Measurements from ENCODE around the gene UMODL1.
"Not testable (repeated sequence)": the region's sequence is repeated elsewhere in the genome, so short reads cannot be mapped to it uniquely, and the experiment has no call there.

The UMODL1 gene

DNA sequence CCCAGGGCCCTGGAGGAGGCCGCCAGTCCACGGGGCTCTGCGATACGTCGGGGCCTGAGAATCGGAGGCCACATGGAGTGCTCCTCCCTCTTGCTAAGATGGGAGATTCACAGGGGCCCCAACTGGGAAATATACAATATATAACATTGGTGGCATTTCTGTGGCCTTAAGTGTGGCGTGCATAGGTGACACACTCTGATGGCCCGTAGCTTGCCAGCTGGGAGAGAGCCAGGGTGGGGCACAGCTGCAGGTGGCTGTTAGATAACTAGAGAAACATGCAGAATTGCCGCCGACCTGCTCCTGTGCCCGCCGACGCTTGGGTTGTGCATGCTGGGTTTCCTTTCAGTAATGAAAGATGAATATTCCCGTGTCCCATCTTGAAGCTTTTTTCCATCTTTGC lies 30.1 kb downstream of the UMODL1 start:
- DNase-seq: no peak

DNA sequence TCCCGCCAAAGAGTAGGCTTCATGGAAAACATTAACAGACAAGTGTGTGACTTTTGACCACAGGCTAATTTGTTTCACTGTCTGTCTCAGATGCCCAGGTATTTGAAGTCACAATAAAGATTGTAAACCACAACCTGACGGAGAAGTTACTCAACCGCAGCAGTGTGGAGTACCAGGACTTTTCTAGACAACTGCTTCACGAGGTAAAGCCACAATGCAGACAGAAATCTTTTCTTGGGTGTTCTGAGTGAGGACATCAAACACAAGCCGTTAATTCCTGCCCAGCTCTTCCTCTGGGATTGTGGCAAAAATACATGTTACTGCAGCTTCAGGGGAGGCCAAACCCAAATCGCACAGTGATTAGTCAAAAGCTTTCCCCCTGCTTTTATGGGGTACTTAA lies 31.0 kb downstream of the UMODL1 start:
- DNase-seq: no peak

- no peak for DNase-seq
Observed at GRCh38 chr21:42102526-42102925, 31.4 kb downstream of the UMODL1 start.

DNA sequence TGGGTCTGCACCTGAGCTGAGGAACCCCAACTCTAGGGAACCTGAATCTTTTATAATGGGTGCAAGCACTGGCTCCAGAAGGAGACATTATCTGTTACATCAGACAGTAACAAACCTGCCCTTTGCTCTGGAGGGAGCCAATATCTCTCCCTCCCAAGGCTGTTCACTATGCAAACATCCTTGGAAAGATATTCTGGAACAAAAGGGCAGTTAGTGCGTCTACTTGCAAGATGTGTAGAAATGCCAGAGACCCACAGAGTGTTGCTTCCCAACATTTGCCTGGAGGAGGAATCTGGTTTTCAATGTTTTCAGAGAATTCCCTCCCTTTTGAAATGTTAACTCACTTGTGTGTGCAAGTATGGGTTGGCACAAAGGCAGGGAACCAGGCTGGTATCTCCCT lies 31.9 kb downstream of the UMODL1 start:
- no peak for DNase-seq

- no peak for DNase-seq
Observed at GRCh38 chr21:42103843-42104242, 32.7 kb downstream of the UMODL1 start.

DNA sequence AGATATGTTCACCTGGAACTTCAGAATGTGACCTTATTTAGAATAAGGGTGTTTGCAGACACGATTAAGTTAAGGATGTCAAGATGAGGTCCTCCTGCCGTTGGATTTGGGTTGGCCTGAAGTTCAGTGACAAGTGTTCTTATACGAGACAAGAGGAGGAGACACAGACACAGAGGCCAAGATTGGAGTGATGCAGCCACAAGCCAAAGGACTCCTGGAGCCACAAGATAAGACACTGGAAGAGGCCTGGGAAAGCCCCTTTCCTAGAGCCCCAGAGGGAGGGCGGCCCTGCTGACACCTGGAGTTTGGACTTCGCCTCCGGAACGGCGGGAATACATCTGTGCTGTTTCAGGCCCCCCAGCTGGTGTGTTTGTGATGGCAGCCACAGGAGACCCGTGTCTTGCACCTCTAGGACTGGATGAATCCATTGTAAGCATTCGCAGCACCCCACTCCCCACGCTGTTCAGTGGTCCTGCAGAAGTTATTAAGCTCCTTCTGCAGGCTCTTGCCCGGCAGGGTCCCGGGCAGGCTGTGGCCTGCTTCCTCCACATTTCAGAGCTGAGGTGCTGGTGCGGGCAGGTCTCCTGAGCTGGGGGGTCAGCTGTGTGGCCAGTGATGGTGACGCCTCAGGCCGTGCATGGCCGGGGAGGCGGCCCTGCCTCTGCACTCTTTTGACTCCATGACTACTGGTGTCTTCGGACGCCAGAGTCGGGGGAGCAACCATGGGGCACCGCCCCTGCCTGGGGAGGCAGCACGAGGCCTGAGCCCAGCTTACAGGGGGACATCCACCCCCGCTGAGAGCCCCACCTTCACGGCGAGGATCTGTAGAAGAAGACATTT lies 34.6 kb downstream of the UMODL1 start:
- DNase-seq: no peak

DNA sequence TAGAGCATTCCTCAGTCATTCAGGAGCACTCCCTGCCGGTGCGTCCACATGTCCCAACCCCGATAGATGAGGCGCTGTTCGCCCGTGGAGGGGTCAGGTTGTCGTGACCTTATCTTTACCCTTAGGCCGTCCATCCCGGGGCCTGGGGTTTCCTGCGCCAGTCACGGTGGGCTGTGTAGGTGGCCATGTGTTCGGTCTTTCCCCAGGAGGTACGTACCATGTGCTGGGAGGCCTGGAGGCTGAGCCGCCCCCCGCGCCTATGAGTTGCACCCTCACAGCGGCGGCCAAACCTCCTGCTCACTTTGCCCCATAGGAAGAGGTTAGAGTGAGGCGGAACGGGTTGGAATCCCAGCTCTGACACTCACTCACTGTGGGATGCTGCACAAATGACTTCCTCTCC lies 35.3 kb downstream of the UMODL1 start:
- DNase-seq: no peak

DNA sequence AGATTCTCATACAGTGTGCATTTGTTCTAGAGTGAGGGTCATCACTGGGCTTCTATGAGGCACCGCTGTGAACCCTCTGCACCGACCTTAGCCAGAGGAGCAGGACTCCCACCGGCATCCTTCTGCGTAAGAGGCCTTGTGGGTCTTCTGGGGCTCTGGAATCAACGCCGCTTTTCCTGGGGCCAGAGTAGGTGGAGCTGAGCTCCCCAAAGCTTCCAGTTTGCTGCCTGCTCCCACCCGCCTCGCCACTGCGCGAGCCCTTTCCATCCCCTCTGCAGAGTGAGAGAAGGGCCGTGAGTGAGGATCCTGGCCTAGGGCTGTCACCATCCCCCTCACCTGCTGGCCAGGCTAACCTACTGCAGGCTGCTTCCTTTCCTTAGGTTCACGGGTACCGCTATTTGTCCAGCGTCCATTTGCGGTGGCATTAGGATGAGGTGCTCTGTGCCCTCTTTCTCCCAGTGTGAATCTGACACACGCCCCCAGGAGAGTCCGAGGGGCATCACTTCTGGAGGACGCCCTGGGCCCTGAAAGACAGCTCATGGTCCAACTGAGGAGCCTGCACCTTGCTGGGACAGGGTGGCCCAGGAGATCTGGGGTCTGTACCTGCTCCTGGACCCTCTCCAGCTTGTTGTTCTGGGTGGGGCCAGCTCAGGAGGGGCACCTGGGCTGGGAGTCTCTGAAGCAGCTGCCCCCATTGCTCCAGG lies 36.2 kb downstream of the UMODL1 start:
- no peak for DNase-seq

- peak; percentile 69 to 76 for DNase-seq
Observed at GRCh38 chr21:42107881-42108553, 36.9 kb downstream of the UMODL1 start.

DNA sequence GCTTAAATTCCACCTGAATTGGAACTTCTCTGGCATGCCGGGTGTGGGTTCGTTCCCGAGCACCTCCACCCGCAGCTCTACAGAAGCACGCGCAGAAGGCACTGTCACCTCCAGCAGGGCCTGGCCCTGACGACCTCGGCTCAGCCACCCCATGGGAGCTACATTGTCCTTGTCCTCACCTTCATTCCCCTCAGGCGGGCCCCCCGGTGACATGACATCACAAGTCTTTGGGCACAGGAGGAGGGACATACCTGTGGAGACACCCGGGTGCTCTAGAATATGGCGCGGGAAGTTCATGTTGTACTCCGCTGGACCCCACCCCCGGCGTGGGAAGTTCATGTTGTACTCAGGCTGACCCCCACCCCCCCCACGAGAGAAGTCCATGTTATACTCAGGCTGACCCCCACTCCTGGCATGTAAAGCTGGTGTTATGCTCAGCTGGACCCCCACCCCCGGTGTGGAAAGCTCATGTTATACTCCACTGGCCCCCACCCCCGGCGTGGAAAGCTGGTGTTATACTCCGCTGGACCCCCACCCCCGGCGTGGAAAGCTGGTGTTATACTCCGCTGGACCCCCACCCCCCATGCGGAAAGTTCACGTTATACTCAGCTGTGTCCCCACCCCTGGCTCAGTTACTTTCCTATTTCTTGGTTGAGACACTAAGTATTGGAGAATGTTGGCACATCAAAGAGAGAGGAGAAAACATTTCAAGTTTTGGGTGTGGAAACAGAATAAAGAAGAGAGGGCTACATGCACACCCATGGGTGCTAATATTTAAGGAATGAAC lies 37.6 kb downstream of the UMODL1 start:
- DNase-seq: no peak

DNA sequence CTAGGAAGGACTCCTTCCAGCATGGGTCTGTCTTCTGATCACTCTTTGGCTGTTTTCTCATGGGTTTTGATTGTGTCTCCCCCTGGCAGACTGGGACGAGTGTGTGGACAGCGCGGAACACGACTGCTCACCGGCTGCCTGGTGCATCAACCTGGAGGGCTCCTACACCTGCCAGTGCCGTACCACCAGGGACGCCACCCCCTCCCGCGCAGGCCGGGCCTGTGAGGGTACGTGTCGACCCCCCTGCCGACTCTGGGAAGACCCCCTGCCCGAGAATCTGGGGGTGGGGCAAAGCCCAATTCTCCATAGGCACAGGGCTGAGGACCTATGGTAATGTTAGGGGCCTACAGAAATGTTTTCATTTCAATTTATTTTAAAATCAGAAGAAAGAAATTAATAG lies 38.4 kb downstream of the UMODL1 start:
- no peak for DNase-seq

DNA sequence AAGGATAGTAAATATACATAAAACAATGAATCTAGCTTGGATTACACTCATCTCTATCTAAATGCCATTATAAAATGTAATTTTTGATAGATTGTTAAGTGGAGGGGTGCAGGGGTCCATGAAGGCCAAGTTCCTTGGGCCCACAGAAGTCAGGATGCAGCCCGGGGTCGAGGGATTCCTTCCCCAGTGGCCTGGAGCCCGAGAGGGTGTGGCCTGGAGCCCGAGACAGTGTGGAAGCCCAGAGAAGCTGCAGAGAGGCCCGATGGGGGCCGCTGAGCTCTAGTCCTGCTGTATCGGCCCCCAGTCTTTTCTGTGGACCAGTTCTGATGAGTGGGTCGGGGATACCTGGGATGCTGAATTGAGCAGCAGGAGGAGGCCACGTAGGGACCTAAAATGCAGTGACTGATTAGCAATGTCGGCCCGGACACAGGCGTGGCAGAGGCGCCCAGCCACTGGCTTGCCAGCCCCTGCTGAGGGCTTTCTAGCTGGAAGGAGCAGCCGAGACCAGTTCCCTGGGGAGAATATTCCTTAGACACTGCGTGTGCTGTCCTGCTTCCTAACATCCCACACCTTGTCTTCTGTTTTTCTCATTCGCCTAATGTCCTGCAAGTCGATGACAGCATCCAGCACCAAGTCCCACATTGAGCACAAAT lies 38.9 kb downstream of the UMODL1 start:
- no peak for DNase-seq

DNA sequence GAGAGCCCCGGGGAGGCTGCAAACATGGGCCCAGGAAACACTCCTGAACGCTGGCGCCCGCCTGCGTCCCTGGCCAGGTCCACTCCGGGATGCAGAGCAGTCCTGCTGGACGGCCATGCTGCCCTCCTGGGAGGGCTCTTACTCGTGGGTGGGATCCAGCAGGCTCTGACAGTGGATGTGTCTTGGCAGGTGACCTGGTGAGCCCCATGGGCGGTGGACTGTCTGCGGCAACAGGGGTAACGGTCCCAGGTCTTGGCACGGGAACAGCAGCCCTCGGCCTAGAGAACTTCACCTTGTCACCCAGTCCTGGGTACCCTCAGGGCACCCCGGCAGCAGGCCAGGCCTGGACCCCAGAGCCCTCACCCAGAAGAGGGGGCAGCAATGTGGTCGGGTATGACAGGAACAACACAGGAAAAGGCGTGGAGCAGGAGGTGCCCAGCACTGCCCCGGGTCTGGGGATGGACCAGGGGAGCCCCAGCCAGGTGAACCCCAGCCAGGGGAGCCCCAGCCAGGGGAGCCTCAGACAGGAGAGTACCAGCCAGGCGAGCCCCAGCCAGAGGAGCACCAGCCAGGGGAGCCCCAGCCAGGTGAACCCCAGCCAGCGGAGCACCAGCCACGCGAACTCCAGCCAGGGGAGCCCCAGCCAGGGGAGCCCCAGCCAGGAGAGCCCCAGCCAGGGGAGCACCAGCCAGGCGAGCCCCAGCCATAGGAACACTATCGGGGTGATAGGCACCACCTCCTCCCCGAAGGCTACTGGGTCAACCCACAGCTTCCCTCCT lies 39.8 kb downstream of the UMODL1 start:
- DNase-seq: no peak

DNA sequence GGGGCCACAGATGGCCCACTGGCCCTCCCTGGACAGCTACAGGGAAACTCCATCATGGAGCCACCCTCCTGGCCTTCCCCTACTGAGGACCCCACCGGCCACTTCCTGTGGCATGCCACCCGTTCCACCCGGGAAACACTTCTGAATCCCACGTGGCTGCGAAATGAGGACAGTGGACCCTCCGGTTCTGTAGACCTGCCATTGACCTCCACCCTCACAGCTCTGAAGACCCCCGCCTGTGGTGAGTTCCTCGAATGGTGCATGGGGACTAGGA lies 40.3 kb downstream of the UMODL1 start:
- no peak for DNase-seq

- no peak for DNase-seq
Observed at GRCh38 chr21:42111811-42112210, 40.7 kb downstream of the UMODL1 start.

- DNase-seq: no peak
Observed at GRCh38 chr21:42112238-42112637, 41.1 kb downstream of the UMODL1 start.

DNA sequence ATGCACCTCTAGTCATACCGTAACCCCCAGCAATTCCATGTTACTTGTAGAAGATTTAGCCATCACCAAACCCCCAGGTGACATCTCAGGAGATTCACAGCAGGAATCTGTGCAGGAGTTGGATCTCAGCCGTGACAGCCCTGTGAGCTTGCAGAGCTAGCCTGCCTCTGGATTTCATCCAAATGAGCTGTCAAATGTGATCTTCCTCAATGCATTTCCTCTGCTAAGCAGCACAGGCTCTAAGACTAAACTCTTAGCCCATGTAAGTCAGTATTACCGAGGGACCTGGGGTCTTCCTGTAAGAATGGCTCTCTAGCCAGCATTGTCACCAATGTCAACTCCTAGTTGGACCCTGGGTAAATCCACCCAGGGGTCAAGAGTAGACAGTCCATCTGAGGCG lies 41.7 kb downstream of the UMODL1 start:
- DNase-seq: no peak

GRCh38 chr21:42113926-42114409 lies 42.9 kb downstream of the UMODL1 start:
- DNase-seq: no peak

DNA sequence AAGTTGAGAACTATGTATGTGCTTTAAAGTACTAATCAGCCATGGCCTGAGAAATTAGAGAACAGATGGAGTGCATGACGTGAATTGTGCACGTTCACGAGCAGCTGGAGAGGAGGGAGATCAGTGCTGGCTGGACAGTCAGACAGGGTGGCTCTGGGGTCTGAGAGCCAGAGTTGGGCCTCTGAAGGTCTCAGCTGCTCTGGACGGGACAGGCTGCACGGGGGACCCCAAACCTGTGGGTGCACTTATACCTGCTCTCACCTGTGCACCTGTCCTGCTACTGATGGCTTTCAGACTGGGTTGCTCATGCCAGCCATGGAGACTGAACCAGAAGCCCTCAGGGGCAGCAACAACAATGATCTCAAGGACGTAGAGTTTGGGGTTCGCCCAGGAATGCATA lies 43.5 kb downstream of the UMODL1 start:
- no peak for DNase-seq

- no peak for DNase-seq
Observed at GRCh38 chr21:42115136-42115683, 44.1 kb downstream of the UMODL1 start.

- not testable (repeated sequence) for DNase-seq
Observed at GRCh38 chr21:42116551-42116950, 45.4 kb downstream of the UMODL1 start.

Measured in stimulated activated CD4-positive, alpha-beta T cell treated with anti-CD3 and anti-CD28 coated beads, Interleukin-2, amount 100 ng/mL, for 24 hours (primary cell).